Chondrocyte (in vitro differentiated cells): ENCODE data around the gene TANC1. TPM values are rescaled to one million over a fixed set of nuclear protein-coding genes. Genes with fewer than 3 reads are reported as not detected.

ENCODE experiments used
- DNase-seq: peaks from one replicate; pipeline ENCODE4 v3.0.0; 2021; ENCODE audit warnings: mixed read lengths, low spot score
- H3K27ac Mint-ChIP-seq: one replicate; pipeline ENCODE4 v1.8.0; 2021; ENCODE audit warnings: mild to moderate bottlenecking, moderate library complexity, mixed read lengths; ENCODE audit not compliant: unreplicated experiment
- H3K27me3 Mint-ChIP-seq: 2 replicates; pipeline ENCODE4 v1.8.0; 2021; ENCODE audit warnings: low read depth, mixed read lengths
- H3K36me3 Mint-ChIP-seq: 2 replicates; pipeline ENCODE4 v1.8.0; 2021; ENCODE audit warnings: low read depth, mixed read lengths
- H3K4me1 Mint-ChIP-seq: 2 replicates; pipeline ENCODE4 v1.8.0; 2021; ENCODE audit warnings: low read depth, mild to moderate bottlenecking, mixed read lengths
- H3K4me3 Mint-ChIP-seq: one replicate; pipeline ENCODE4 v1.8.0; 2021; ENCODE audit warnings: mild to moderate bottlenecking, moderate library complexity, mixed read lengths; ENCODE audit not compliant: unreplicated experiment
- H3K9me3 Mint-ChIP-seq: 2 replicates; pipeline ENCODE4 v1.8.0; 2021; ENCODE audit warnings: low read depth, mixed read lengths
- total RNA-seq: library from RNA; stranded (reverse); gene quantifications from 3 replicates; pipeline ENCODE4 v1.2.1, GENCODE V29; 2021
- TF ChIP-seq, protein P1 (sequence below): fragments of 200-600 bp; sonication (generic); IDR thresholded peaks from 2 replicates; pipeline ENCODE4 v1.5.0; 2021; ENCODE audit warnings: antibody characterized with exemption, mild to moderate bottlenecking, moderate library complexity

Gene TANC1
- total RNA-seq, 1 donor from 2014 or later, result 29.5 TPM

DNA sequence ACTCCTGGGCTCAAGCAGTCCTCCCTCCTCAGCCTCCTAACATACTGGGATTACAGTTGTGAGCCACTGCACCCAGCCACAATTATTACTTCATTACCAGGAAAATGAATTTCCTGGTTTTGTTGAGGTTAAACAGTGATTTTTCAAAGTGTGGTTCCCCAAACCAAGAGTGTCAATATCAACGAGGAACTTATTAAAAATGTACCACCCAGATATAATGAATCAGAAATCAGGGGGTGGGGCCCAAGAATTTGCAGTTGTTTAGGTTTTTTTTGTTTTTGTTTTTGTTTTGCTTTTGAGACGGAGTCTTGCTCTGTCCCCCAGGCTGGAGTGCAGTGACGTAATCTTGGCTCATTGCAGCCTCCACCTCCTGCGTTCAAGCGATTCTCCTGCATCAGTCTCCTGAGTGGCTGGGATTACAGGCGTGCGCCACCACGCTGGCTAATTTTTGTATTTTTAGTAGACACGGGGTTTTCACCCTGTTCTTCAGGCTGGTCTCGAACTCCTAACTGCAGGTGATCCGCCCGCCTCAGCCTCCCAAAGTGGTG lies 224.0 kb downstream of the TANC1 start:
- no peak for DNase-seq
- Mint-ChIP-seq H3K4me1 (peaks cover 9% of the 10 kb centered on the region), H3K9me3 (no peaks in the 10 kb centered on the region), H3K36me3 (peaks cover 15% of the 10 kb centered on the region), H3K4me3 (no peak overlapping the region), H3K27me3 (no peaks in the 10 kb centered on the region), H3K27ac (no peak overlapping the region)
- TF ChIP-seq, protein P1, sequence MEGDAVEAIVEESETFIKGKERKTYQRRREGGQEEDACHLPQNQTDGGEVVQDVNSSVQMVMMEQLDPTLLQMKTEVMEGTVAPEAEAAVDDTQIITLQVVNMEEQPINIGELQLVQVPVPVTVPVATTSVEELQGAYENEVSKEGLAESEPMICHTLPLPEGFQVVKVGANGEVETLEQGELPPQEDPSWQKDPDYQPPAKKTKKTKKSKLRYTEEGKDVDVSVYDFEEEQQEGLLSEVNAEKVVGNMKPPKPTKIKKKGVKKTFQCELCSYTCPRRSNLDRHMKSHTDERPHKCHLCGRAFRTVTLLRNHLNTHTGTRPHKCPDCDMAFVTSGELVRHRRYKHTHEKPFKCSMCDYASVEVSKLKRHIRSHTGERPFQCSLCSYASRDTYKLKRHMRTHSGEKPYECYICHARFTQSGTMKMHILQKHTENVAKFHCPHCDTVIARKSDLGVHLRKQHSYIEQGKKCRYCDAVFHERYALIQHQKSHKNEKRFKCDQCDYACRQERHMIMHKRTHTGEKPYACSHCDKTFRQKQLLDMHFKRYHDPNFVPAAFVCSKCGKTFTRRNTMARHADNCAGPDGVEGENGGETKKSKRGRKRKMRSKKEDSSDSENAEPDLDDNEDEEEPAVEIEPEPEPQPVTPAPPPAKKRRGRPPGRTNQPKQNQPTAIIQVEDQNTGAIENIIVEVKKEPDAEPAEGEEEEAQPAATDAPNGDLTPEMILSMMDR, result no peak

DNA sequence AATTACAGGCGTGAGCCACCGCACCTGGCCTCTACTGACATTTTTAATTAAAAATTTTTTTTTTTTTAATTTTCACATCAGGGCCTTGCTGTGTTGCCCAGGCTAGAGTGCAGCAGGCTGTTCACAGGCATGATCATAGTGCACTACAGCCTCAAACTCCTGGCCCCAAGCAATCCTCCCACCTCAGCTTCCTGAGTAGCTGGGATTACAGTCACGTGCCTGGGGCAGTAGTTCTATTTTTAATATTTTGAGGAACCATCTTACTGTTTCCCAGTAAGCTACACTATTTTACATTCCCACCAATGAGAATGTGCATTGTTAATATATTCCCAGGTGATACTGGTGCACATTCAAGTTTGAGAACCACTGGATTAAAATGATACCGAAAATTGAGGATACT lies 225.4 kb downstream of the TANC1 start:
- TF ChIP-seq, protein P1, result no peak
- H3K9me3 Mint-ChIP-seq, result no peaks in the 10 kb centered on the region
- no peak for DNase-seq
- peaks cover 21% of the 10 kb centered on the region for H3K36me3 Mint-ChIP-seq
- H3K4me1 Mint-ChIP-seq, result peaks cover 10% of the 10 kb centered on the region
- H3K27ac Mint-ChIP-seq, result no peak overlapping the region
- no peak overlapping the region for H3K4me3 Mint-ChIP-seq
- H3K27me3 Mint-ChIP-seq, result no peaks in the 10 kb centered on the region

DNA sequence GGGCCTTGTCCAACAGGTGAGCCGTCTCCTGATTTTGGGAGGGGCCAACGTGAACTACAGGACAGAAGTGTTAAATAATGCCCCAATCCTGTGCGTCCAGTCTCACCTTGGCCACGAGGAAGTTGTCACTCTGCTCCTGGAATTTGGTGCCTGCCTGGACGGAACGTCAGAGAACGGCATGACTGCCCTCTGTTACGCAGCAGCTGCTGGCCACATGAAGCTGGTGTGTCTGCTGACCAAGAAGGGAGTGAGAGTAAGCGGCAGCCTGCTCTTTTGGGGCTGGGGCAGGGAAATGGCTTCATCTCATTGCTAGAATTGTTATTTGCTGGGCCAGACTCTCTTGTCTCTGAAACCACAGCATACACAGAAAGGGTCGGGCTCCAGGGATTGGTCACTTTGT lies 225.8 kb downstream of the TANC1 start:
- Mint-ChIP-seq H3K9me3 (no peaks in the 10 kb centered on the region), H3K4me1 (peaks cover 10% of the 10 kb centered on the region), H3K27ac (no peak overlapping the region), H3K27me3 (no peaks in the 10 kb centered on the region), H3K4me3 (no peak overlapping the region), H3K36me3 (peaks cover 23% of the 10 kb centered on the region)
- no peak for DNase-seq
- TF ChIP-seq, protein P1, result no peak

DNA sequence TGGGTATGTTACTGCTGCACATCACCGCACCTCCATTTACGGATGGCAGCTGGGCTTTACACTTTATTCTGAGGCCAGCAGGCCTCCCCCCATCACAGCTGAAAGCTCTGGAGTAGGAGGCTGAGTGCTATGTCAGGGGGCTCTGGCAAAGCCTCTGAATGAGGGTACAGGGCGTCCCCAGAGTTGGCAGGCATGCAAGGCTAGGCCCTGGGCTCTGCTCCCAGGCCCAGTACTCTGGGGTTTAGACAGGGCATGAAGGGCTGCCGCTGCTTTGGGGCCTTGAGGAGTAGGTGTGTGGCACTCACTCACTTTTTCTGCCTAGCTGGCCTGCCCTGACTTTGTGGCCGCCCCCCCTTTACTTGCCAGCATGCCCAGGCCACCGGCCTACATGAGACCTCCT lies 227.3 kb downstream of the TANC1 start:
- Mint-ChIP-seq H3K36me3 (peaks cover 29% of the 10 kb centered on the region), H3K9me3 (no peaks in the 10 kb centered on the region), H3K4me3 (no peak overlapping the region), H3K4me1 (peaks cover 10% of the 10 kb centered on the region), H3K27me3 (no peaks in the 10 kb centered on the region), H3K27ac (no peak overlapping the region)
- TF ChIP-seq, protein P1, result no peak
- no peak for DNase-seq

DNA sequence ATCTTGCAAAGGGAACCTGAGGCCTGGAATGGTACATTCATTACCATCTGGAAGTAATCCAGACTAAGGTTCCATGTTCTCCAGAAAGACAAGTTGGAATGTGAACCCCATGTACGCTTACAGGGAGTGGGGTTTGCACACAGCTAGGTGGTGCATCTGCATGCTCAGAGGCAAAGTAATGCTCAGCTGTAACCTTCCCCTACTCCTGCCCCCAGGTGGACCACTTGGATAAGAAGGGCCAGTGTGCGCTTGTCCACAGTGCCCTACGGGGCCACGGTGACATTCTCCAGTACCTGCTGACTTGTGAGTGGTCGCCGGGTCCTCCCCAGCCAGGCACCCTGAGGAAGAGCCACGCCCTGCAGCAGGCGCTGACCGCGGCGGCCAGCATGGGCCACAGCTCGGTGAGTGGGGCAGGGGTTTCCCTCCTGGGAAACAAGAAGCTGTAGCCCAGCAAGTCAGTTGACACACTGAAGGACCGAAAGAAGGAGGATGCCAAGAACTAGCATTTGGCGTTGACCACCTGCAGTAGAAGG lies 228.0 kb downstream of the TANC1 start:
- Mint-ChIP-seq H3K9me3 (no peaks in the 10 kb centered on the region), H3K27ac (no peak overlapping the region), H3K4me1 (peaks cover 14% of the 10 kb centered on the region), H3K27me3 (no peaks in the 10 kb centered on the region), H3K4me3 (no peak overlapping the region), H3K36me3 (peaks cover 31% of the 10 kb centered on the region)
- TF ChIP-seq, protein P1, result no peak
- DNase-seq, result no peak
